ENCODE data around the gene AIPL1. TPM values are rescaled to one million over a fixed set of nuclear protein-coding genes. Genes with fewer than 3 reads are reported as not detected.

AIPL1 gene
- total RNA-seq, 6 donors from 2014 or later = not detected

DNA sequence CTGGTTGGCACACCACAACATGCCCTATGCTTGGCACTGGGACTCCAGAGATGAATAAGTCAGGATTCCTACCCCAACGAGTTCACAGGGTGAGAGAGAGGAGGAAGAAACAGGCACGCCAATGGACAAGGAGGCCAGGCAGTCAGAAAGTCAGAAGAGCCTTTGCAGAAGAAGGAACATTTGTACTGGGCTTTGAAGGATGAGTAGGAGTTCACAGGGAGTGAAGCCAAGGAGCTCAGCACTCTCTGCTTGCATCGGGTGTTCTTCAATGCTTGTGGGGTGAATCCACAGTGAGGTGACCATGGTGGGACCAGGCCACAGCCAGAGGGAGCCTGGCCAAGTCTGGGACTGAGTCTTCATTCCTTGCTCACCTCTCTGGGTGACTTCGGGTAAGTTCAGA lies 47.5 kb downstream of the AIPL1 start:
- DNase-seq = no peak
- ATAC-seq (ENCODE audit: low FRiP score in 2 of 2) = no peak
- TF ChIP-seq POLR2AphosphoS5 (IDR thresholded peaks at IDR 0.05) (no peak), EP300 (IDR thresholded peaks at IDR 0.05) (no peak), POLR2A (IDR thresholded peaks at IDR 0.05) (no peak)
- TF ChIP-seq, protein P1, sequence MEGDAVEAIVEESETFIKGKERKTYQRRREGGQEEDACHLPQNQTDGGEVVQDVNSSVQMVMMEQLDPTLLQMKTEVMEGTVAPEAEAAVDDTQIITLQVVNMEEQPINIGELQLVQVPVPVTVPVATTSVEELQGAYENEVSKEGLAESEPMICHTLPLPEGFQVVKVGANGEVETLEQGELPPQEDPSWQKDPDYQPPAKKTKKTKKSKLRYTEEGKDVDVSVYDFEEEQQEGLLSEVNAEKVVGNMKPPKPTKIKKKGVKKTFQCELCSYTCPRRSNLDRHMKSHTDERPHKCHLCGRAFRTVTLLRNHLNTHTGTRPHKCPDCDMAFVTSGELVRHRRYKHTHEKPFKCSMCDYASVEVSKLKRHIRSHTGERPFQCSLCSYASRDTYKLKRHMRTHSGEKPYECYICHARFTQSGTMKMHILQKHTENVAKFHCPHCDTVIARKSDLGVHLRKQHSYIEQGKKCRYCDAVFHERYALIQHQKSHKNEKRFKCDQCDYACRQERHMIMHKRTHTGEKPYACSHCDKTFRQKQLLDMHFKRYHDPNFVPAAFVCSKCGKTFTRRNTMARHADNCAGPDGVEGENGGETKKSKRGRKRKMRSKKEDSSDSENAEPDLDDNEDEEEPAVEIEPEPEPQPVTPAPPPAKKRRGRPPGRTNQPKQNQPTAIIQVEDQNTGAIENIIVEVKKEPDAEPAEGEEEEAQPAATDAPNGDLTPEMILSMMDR (IDR thresholded peaks at IDR 0.05) = no peak
- Histone ChIP-seq H3K4me3 (no peak overlapping the region), H3K36me3 (no peaks in the 10 kb centered on the region), H3K27ac (no peak overlapping the region), H3K27me3 (no peaks in the 10 kb centered on the region), H3K4me1 (no peaks in the 10 kb centered on the region), H3K9me3 (no peaks in the 10 kb centered on the region)
- WGBS, 2 donors = 88 to 90% methylated on average over 4 of the region's 4 CpGs

DNA sequence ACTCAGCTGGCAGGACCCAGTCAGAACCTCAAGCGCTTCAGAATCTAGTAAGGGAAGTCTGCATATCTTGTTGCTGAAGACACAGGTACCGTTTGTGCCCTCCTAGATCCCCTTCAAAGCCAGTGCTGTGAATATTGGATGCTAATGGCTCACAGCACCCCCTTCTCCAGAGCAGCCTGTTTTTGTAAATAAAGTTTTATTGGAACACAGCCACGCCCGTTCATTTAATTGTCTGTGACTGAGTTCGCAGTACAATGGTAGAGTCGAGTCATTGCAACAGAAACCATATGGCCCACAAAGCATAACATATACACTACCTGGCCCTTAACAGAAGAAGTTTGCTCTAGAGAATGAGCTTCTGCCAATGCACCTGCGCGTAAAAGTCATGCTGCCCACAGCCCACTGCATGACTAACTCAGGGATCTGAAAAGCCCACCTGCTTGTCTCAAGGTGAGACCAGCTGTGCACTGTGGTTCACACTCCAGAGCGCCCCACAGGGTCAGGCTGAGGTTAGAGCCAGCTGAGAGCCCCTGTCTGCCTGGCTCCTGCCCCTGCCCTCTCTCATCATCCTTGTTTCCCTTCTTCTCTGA lies 48.8 kb downstream of the AIPL1 start:
- DNase-seq = no peak
- Histone ChIP-seq H3K27ac (no peak overlapping the region), H3K27me3 (no peaks in the 10 kb centered on the region), H3K36me3 (no peaks in the 10 kb centered on the region), H3K4me3 (no peak overlapping the region), H3K9me3 (no peaks in the 10 kb centered on the region), H3K4me1 (no peaks in the 10 kb centered on the region)
- ATAC-seq (ENCODE audit: low FRiP score in 2 of 2) = no peak
- 83 to 91% methylated on average over 7 to 9 of the region's 9 CpGs for WGBS, 2 donors
- TF ChIP-seq POLR2A (IDR thresholded peaks at IDR 0.05) (no peak), POLR2AphosphoS5 (IDR thresholded peaks at IDR 0.05) (no peak), EP300 (IDR thresholded peaks at IDR 0.05) (no peak)
- TF ChIP-seq, protein P1 (IDR thresholded peaks at IDR 0.05) = no peak

DNA sequence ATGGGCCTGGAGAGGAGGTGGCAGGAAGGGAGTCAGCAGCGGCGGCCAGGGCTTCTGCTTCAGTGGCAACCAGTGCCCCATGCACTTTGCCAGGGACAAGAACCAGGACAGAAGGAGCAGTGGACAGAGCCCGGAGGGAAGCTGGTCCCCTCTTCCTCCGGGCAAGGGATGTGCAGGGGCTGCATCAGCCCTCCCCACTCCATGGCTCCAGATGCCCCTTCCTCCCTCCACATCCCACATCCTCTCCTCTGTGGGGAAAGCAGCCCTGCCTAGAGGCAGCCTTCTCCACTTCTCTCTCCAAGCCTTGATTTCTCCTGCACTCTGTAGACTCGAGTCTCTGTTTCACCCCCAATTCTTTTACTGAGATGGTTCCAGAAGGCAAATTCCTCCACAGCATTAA lies 50.4 kb downstream of the AIPL1 start:
- no peak for DNase-seq
- H3K4me3 ChIP-seq = no peak overlapping the region
- no peaks in the 10 kb centered on the region for H3K27me3 ChIP-seq
- no peak overlapping the region for H3K27ac ChIP-seq
- H3K4me1 ChIP-seq = no peaks in the 10 kb centered on the region
- 76 to 82% methylated on average over 5 of the region's 5 CpGs for WGBS, 2 donors
- TF ChIP-seq, protein P1 (IDR thresholded peaks at IDR 0.05) = no peak
- TF ChIP-seq POLR2AphosphoS5 (IDR thresholded peaks at IDR 0.05) (no peak), EP300 (IDR thresholded peaks at IDR 0.05) (no peak), POLR2A (IDR thresholded peaks at IDR 0.05) (no peak)
- H3K9me3 ChIP-seq = no peaks in the 10 kb centered on the region
- no peaks in the 10 kb centered on the region for H3K36me3 ChIP-seq
- no peak for ATAC-seq (ENCODE audit: low FRiP score in 2 of 2)

DNA sequence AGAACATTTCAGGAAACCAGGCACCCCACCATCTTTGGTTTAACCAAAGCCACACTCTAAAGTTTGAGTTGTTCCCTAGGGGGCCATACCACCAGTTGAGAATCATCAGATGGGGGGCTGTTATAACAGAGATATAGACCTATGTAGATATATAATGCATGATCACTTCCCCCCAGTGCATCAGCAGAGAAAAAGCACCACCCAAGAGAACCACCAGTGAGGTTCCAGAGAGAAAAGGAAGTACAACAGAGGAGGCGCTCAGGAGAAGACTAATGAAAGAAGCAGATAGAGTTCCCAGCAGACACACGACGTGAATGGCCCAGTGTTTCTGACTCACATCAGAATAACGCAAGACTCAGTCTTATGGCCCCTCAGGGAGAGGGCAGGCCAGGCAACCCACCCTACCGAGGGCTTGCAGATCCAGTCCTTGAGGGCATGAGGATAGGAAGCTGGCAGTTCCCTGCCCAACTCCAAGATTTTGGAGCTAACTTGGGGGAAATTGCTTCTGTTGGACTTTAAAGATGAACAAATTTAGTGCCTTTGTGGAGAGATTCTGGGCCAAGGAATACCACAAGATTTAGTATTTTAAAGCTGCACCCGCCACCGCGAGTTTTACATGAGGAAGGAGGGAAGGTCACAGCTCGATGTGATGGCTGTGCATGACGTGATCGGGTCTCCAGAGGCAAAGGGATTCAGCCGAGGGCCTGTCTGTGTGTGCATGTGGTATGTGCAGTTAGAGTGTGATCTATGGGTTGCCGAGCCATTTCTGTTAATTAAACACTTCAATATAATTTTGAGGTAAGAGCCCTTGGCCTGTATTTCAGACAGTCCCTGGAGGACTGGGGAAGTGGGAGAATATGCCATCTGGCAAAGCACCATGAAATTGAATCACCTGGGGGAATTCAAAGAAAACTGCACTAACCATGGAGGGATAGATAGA lies 53.1 kb downstream of the AIPL1 start:
- Histone ChIP-seq H3K4me1 (no peaks in the 10 kb centered on the region), H3K36me3 (no peaks in the 10 kb centered on the region), H3K27ac (no peak overlapping the region), H3K4me3 (no peak overlapping the region), H3K27me3 (no peaks in the 10 kb centered on the region), H3K9me3 (no peaks in the 10 kb centered on the region)
- WGBS, 2 donors = 82 to 87% methylated on average over 13 of the region's 13 CpGs
- TF ChIP-seq POLR2AphosphoS5 (IDR thresholded peaks at IDR 0.05) = no peak
- TF ChIP-seq, protein P1 (IDR thresholded peaks at IDR 0.05) = no peak
- TF ChIP-seq POLR2A (IDR thresholded peaks at IDR 0.05) = no peak
- TF ChIP-seq EP300 (IDR thresholded peaks at IDR 0.05) = no peak
- DNase-seq = no peak
- ATAC-seq (ENCODE audit: low FRiP score in 2 of 2) = no peak

Measured in upper lobe of left lung (tissue), 6 donors.